Nephron progenitor cell (in vitro differentiated cells): ENCODE results near the gene CNOT3.

Experiments used
- DNase-seq: peaks from one replicate; pipeline ENCODE4 v3.0.0; 2021
- H3K27ac Mint-ChIP-seq: 2 replicates; pipeline ENCODE4 v1.8.0; 2021; ENCODE audit warnings: mild to moderate bottlenecking, moderate library complexity, mixed read lengths
- H3K27me3 Mint-ChIP-seq: 2 replicates; pipeline ENCODE4 v1.8.0; 2021; ENCODE audit warnings: mild to moderate bottlenecking, low read depth, mixed read lengths; ENCODE audit not compliant: poor library complexity
- H3K36me3 Mint-ChIP-seq: 2 replicates; pipeline ENCODE4 v1.8.0; 2021; ENCODE audit warnings: low read depth, mixed read lengths
- H3K4me1 Mint-ChIP-seq: 2 replicates; pipeline ENCODE4 v1.8.0; 2021; ENCODE audit warnings: mixed read lengths
- H3K4me3 Mint-ChIP-seq: 2 replicates; pipeline ENCODE4 v1.8.0; 2021; ENCODE audit warnings: mild to moderate bottlenecking, moderate library complexity, mixed read lengths
- H3K9me3 Mint-ChIP-seq: 2 replicates; pipeline ENCODE4 v1.8.0; 2021; ENCODE audit warnings: mild to moderate bottlenecking, moderate library complexity, mixed read lengths
- TF ChIP-seq, protein P1 (sequence below): fragments of 200-600 bp; sonication (generic); IDR thresholded peaks from 2 replicates; pipeline ENCODE4 v1.5.0; 2021; ENCODE audit warnings: antibody characterized with exemption

CNOT3 gene

DNA sequence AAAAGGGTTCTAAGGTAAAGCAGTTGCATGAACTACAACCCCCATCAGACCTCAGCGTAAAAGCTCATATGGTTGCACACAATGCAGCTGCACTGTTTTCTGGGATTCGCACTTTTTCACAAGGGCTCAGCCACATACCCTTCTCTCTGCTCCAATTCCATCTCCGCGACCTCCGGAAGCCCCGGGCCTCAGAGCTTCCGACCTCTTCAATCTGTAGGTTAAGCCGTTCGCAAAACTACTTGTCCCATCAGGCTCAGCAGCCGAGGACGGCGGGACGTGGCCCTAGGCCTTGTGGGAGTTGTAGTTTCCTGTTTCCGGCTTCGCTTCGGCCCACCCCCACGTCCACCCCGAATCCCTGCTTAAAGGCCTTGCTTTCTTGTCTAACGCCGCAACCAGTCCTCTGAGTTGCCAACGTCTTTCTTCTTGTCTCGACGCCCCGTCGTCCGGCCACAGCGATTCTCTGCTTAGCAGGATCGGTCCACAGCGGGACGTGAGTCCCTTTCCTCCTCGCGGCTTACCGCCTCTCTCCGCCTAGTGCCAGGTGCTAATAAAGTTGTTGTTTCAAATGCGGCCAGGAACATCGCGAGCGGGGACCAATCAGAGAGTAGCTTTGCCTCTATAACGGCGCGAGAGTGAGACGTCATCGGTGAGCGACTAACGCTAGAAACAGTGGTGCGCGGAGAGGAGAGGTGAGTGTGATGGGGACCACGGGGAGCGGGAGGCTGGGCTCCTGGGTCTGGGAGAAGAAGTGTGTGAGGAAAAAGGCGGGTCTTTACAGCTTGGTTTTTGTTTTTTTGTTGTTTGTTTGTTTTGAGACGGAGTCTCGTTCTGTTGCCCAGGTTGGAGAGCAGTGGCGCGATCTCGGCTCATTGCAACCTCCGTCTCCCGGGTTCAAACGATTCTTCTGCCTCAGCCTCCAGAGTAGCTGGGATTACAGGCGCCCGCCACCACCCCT lies 22.2 kb upstream of the CNOT3 start, which contains the start of the genes PRPF31 and TFPT:
Gene PRPF31 (plus strand): TSS at position 646 of the 955 bp plus-strand sequence. CDS start 2,525 bp downstream, outside the sequence.
Gene TFPT (minus strand): TSS at position 549 of the 955 bp plus-strand sequence. CDS start 388 bp downstream, at position 161.
- Mint-ChIP-seq H3K9me3 (no peaks in the 10 kb centered on the region), H3K27ac (peak within 1 kb of the TSS; percentile 97), H3K27me3 (peaks cover 3% of the 10 kb centered on the region), H3K36me3 (peaks cover 31% of the 10 kb centered on the region), H3K4me1 (peaks cover 35% of the 10 kb centered on the region), H3K4me3 (peak within 1 kb of the TSS; percentile 99)
- TF ChIP-seq, protein P1, sequence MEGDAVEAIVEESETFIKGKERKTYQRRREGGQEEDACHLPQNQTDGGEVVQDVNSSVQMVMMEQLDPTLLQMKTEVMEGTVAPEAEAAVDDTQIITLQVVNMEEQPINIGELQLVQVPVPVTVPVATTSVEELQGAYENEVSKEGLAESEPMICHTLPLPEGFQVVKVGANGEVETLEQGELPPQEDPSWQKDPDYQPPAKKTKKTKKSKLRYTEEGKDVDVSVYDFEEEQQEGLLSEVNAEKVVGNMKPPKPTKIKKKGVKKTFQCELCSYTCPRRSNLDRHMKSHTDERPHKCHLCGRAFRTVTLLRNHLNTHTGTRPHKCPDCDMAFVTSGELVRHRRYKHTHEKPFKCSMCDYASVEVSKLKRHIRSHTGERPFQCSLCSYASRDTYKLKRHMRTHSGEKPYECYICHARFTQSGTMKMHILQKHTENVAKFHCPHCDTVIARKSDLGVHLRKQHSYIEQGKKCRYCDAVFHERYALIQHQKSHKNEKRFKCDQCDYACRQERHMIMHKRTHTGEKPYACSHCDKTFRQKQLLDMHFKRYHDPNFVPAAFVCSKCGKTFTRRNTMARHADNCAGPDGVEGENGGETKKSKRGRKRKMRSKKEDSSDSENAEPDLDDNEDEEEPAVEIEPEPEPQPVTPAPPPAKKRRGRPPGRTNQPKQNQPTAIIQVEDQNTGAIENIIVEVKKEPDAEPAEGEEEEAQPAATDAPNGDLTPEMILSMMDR: no peak
- peak; percentile 93 for DNase-seq

- no peak for DNase-seq
- TF ChIP-seq, protein P1: no peak
- Mint-ChIP-seq H3K27ac (no peak overlapping the region), H3K4me1 (peaks cover 11% of the 10 kb centered on the region), H3K27me3 (peaks cover 3% of the 10 kb centered on the region), H3K36me3 (peaks cover 46% of the 10 kb centered on the region), H3K9me3 (no peaks in the 10 kb centered on the region), H3K4me3 (no peak overlapping the region)
Measured at GRCh38 chr19:54121259-54121658, 16.3 kb upstream of the CNOT3 start.

DNA sequence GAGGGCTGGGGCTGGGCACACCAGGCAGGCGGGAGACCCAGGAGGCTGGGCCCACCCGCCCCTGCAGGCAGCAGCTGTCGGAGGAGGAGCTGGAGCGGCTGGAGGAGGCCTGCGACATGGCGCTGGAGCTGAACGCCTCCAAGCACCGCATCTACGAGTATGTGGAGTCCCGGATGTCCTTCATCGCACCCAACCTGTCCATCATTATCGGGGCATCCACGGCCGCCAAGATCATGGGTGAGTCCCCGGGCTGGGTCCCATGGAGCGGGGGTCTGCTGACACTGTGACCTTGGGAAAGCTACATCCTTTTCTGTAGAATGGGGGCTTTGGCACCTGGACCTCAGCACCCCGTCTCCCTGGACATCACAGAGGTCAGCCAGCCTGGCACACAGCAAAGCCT lies 13.9 kb upstream of the CNOT3 start:
- Mint-ChIP-seq H3K36me3 (peaks cover 45% of the 10 kb centered on the region), H3K9me3 (no peaks in the 10 kb centered on the region), H3K4me1 (no peaks in the 10 kb centered on the region)

DNA sequence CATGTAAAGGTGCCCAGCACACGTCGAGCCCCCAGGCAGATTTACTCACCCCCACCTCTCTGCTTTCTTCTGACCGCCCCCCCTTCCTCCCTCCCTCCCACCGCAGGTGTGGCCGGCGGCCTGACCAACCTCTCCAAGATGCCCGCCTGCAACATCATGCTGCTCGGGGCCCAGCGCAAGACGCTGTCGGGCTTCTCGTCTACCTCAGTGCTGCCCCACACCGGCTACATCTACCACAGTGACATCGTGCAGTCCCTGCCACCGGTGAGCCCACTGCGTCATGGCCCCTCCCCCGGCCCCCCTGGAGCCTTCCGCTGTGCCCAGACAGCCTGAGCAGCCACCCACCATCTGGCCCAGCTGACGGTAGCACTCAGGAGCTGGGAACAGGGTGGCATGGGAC lies 13.2 kb upstream of the CNOT3 start:
- no peak for DNase-seq
- H3K27me3 Mint-ChIP-seq: no peaks in the 10 kb centered on the region
- no peaks in the 10 kb centered on the region for H3K4me1 Mint-ChIP-seq
- peaks cover 43% of the 10 kb centered on the region for H3K36me3 Mint-ChIP-seq
- H3K27ac Mint-ChIP-seq: no peak overlapping the region
- TF ChIP-seq, protein P1: no peak
- H3K9me3 Mint-ChIP-seq: no peaks in the 10 kb centered on the region
- no peak overlapping the region for H3K4me3 Mint-ChIP-seq

More for the DNA sequence above, 13.9 kb upstream of the CNOT3 start:
- no peaks in the 10 kb centered on the region for H3K27me3 Mint-ChIP-seq
- no peak overlapping the region for H3K27ac Mint-ChIP-seq
- TF ChIP-seq, protein P1: no peak
- H3K4me3 Mint-ChIP-seq: no peak overlapping the region
- no peak for DNase-seq

DNA sequence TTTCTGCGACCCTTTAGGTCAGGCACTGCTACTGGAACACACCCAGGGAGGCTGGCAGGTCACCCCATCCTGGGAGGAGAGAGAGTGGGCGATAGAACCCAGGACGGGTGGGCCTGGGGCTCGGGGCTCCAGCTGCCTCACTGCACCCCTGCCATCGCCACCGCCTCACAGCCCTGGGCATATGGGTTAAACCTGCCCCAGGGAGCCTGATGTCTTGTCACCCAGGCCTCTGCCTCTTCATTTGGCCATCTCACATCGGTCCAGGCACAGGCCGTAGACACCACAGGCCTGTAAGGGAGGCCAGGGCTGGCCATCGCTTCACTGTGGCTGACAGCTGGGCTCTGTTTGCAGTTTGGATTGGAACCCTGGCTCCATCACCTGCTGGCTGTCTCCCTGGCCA lies 11.8 kb upstream of the CNOT3 start:
- H3K4me1 Mint-ChIP-seq: no peaks in the 10 kb centered on the region
- DNase-seq: no peak
- peaks cover 36% of the 10 kb centered on the region for H3K36me3 Mint-ChIP-seq
- H3K27me3 Mint-ChIP-seq: no peaks in the 10 kb centered on the region
- no peak overlapping the region for H3K27ac Mint-ChIP-seq
- TF ChIP-seq, protein P1: no peak
- no peak overlapping the region for H3K4me3 Mint-ChIP-seq
- H3K9me3 Mint-ChIP-seq: no peaks in the 10 kb centered on the region
